Suprapubic skin (tissue), 4 donors: ENCODE measurements around the gene HAVCR2.

Experiments
- CTCF ChIP-seq, 2 donors: fragments of 200-600 bp in 1 of 2; fragments of 450-650 bp in 1 of 2; sonication (generic) in 1 of 2; IDR thresholded peaks; one replicate each; pipeline ENCODE4 v1.5.1; 2016 to 2019; ENCODE audit warnings: antibody characterized with exemption in 2 of 2, mild to moderate bottlenecking in 1 of 2, moderate library complexity in 1 of 2
- EP300 ChIP-seq: sonication (generic); formaldehyde crosslinking; IDR thresholded peaks from one replicate; pipeline ENCODE4 v1.6.1; 2017; ENCODE audit warnings: antibody characterized with exemption
- POLR2A ChIP-seq, 2 donors: fragments of 450-650 bp; IDR thresholded peaks; one replicate each; pipeline ENCODE4 v1.6.1; 2017; ENCODE audit warnings: antibody characterized with exemption in 2 of 2, mild to moderate bottlenecking in 2 of 2, moderate library complexity in 2 of 2
- POLR2AphosphoS5 ChIP-seq, 3 donors: sonication (generic); formaldehyde crosslinking; IDR thresholded peaks; one replicate each; pipeline ENCODE4 v1.6.1; 2017; ENCODE audit warnings: antibody characterized with exemption in 3 of 3

GRCh38 chr5:157066080-157066479 is 42.8 kb downstream of the HAVCR2 start:
- TF ChIP-seq POLR2A (IDR thresholded peaks at IDR 0.05) (no peak), EP300 (no peak), CTCF (IDR thresholded peaks at IDR 0.05) (no peak), POLR2AphosphoS5 (IDR thresholded peaks at IDR 0.05) (no peak)
